Epithelial cell of esophagus (primary cell): ENCODE results near the gene PRPF18.
A peak's percentile ranks its signal among the peaks of the same experiment; 100 is the strongest.

Experiments
- DNase-seq: peaks from one replicate; pipeline ENCODE4 v3.0.0; 2010; ENCODE audit warnings: low read depth
- H3K4me3 ChIP-seq: 2 replicates; pipeline ENCODE4 v1.5.1; 2011; ENCODE audit warnings: mild to moderate bottlenecking, low read length, control low read depth
- CTCF ChIP-seq: IDR thresholded peaks from 2 replicates; pipeline ENCODE4 v1.5.1; 2011; ENCODE audit warnings: low read depth, mild to moderate bottlenecking, low read length, control low read depth, inconsistent platforms; ENCODE audit not compliant: insufficient read depth; ENCODE audit errors: missing control alignments

PRPF18 gene

GRCh38 chr10:13629116-13629515, 42.4 kb downstream of the PRPF18 start:
- no peak for TF ChIP-seq CTCF
- H3K4me3 ChIP-seq = no peak overlapping the region
- DNase-seq = no peak

- no peak for TF ChIP-seq CTCF
- DNase-seq = peak; percentile 47
- H3K4me3 ChIP-seq = no peak overlapping the region
Measured at GRCh38 chr10:13630231-13630630, 43.5 kb downstream of the PRPF18 start.

DNA sequence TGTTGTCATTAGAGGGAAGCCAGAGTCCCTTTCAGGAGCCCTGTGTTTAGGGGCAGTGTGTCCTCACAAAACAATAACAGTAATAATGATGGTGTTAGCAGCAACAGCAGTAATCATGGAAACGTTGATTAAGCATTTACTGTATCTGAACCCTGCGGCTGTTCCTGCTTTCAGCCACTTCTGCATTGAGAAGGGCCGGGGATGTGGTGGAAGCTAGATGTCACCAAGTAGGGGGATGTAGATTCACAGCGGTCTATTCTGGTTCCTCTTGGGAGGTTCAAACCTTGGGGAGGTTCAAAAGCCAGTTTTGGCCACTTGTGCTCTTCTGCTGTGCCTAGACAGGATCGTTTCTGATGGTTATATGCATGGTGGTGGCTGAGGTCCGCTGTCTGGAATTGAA, 44.8 kb downstream of the PRPF18 start:
- no peak for DNase-seq
- H3K4me3 ChIP-seq = no peak overlapping the region
- TF ChIP-seq CTCF = no peak

DNA sequence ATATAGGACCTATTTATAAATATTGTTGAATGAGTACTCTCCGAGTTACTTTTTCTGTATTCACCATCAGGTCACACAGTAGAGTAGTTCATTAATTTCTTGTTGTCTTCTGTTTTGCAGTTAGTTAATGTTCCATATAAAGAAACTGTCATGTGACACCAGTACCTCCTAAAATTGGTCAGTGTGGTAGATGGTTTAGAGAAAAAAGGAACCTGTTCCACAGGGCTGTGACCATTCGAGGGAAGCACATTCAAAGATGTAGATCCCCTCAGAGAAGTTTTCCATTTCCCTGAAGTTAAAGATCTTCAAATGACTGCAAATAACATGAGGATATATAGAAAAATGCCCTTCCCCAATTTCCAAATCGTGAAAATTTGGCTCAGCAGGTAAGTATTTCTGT, 45.7 kb downstream of the PRPF18 start:
- no peak overlapping the region for H3K4me3 ChIP-seq
- TF ChIP-seq CTCF = no peak
- no peak for DNase-seq

DNA sequence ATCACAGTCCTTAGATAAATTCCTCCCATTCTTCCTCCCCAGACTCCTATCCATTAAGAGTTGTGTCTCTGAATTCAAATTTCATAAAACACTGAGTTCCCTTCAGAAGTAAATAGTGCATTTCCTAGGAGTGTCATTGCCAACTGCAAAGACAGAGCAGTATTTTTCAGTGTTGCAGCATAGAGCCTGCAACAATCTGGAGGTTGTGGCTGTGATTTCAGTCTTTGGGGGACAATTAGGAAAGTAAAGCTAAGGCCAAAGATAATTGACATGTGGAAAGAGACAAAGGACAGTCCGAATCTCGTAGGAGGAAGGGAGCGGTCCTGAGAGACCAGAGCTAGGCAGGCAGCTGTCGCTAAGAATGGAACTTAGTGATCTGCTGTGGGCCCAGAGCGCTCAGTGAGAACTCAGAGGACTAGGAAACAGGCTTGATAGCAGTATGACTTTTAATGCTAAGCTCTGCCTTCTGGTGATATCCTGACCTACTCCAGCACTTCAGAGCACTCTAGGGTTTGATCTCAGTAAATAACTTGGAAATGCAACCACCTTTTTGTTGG, 46.2 kb downstream of the PRPF18 start:
- H3K4me3 ChIP-seq = no peak overlapping the region
- no peak for DNase-seq
- no peak for TF ChIP-seq CTCF

- DNase-seq = no peak
- H3K4me3 ChIP-seq = no peak overlapping the region
- TF ChIP-seq CTCF = no peak
Measured at GRCh38 chr10:13633689-13634088, 46.9 kb downstream of the PRPF18 start.

GRCh38 chr10:13634207-13634606, 47.4 kb downstream of the PRPF18 start:
- no peak for TF ChIP-seq CTCF
- no peak overlapping the region for H3K4me3 ChIP-seq
- no peak for DNase-seq
